HepG2 (cell line): ENCODE measurements around the gene RAPH1. TPM values are rescaled to one million over a fixed set of nuclear protein-coding genes. Genes with fewer than 3 reads are reported as not detected.
A peak's percentile ranks its signal among the peaks of the same experiment; 100 is the strongest.

Source experiments
- HDAC1 ChIP-seq: sonication (generic); formaldehyde crosslinking; IDR thresholded peaks from 2 replicates; pipeline ENCODE4 v1.5.1; 2020; ENCODE audit warnings: mild to moderate bottlenecking, missing genetic modification reagents
- HMGA1 ChIP-seq: sonication (generic); formaldehyde crosslinking; conservative IDR thresholded peaks from 2 replicates; pipeline ENCODE4 v1.4.0; 2020; ENCODE audit warnings: missing genetic modification reagents
- JUN ChIP-seq: sonication (generic); formaldehyde crosslinking; IDR thresholded peaks from 2 replicates; pipeline ENCODE4 v1.4.0; 2020; ENCODE audit warnings: mild to moderate bottlenecking, missing genetic modification reagents
- LBX2 ChIP-seq: sonication (generic); formaldehyde crosslinking; IDR thresholded peaks from 2 replicates; pipeline ENCODE4 v1.5.0; 2020; ENCODE audit warnings: missing genetic modification reagents, mild to moderate bottlenecking, borderline replicate concordance
- LCORL ChIP-seq, 2 experiments: fragments of 450-650 bp in 1 of 2; sonication (generic) in 1 of 2; formaldehyde crosslinking in 1 of 2; IDR thresholded peaks; 2 replicates each; pipeline versions ENCODE4 v1.5.0 to v1.6.1; 2017 to 2020; ENCODE audit warnings: antibody characterized with exemption in 1 of 2, missing genetic modification reagents in 1 of 2
- NFIC ChIP-seq: IDR thresholded peaks from 2 replicates; pipeline ENCODE4 v1.6.1; 2012; ENCODE audit warnings: mild to moderate bottlenecking, low read length, inconsistent platforms
- PHF21A ChIP-seq: sonication (generic); formaldehyde crosslinking; IDR thresholded peaks from 2 replicates; pipeline ENCODE4 v1.5.0; 2020; ENCODE audit warnings: mild to moderate bottlenecking, missing genetic modification reagents
- PLSCR1 ChIP-seq: sonication (generic); formaldehyde crosslinking; IDR thresholded peaks from 2 replicates; pipeline ENCODE4 v1.5.0; 2020; ENCODE audit warnings: missing genetic modification reagents, mild to moderate bottlenecking, borderline replicate concordance
- PREB ChIP-seq: sonication (generic); formaldehyde crosslinking; IDR thresholded peaks from 2 replicates; pipeline ENCODE4 v1.4.0; 2020; ENCODE audit warnings: missing genetic modification reagents
- SALL2 ChIP-seq: sonication (generic); formaldehyde crosslinking; IDR thresholded peaks from 2 replicates; pipeline ENCODE4 v1.8.1; 2023; ENCODE audit warnings: mild to moderate bottlenecking, missing genetic modification reagents, inconsistent platforms
- TOPORS ChIP-seq: sonication (generic); formaldehyde crosslinking; IDR thresholded peaks from 2 replicates; pipeline ENCODE4 v1.8.0; 2023; ENCODE audit warnings: mild to moderate bottlenecking, missing genetic modification reagents
- ZNF589 ChIP-seq: sonication (generic); formaldehyde crosslinking; conservative IDR thresholded peaks from 2 replicates; pipeline ENCODE4 v1.8.0; 2022; ENCODE audit warnings: mild to moderate bottlenecking, moderate library complexity, missing genetic modification reagents
- ZNF709 ChIP-seq: sonication (generic); formaldehyde crosslinking; IDR thresholded peaks from 2 replicates; pipeline ENCODE4 v1.5.0; 2020; ENCODE audit warnings: mild to moderate bottlenecking, missing genetic modification reagents
- ZNF720 ChIP-seq: sonication (generic); formaldehyde crosslinking; IDR thresholded peaks from 2 replicates; pipeline ENCODE4 v1.4.0; 2020; ENCODE audit warnings: missing genetic modification reagents
- ZSCAN30 ChIP-seq: sonication (generic); formaldehyde crosslinking; IDR thresholded peaks from 2 replicates; pipeline ENCODE4 v1.5.0; 2020; ENCODE audit warnings: mild to moderate bottlenecking, missing genetic modification reagents
- polyA plus RNA-seq, 8 experiments: library from polyadenylated mRNA; depleted of rRNA in 3 of 8; stranded (reverse) in 7 of 8; unstranded in 1 of 8; fragments of >200 nt; fragmentation: Illumina TruSeq in 4 of 8; extraction: Trizol in 4 of 8; gene quantifications; 2 replicates each; pipeline versions ENCODE4 v1.2.1 to v1.2.3, GENCODE V29; 2011 to 2016; ENCODE audit warnings: low read depth in 4 of 8, missing spikeins in 1 of 8, mixed read lengths in 1 of 8; ENCODE audit not compliant: insufficient read depth in 1 of 8
- total RNA-seq, 5 experiments: library from RNA; depleted of rRNA; stranded (reverse); fragments of >200 nt; fragmentation: Illumina TruSeq; extraction: Trizol; gene quantifications; 2 replicates each; pipeline ENCODE4 v1.2.3, GENCODE V29; 2016; ENCODE audit warnings: low read depth in 1 of 5
- TF ChIP-seq, protein P1 (sequence below): sonication (generic); formaldehyde crosslinking; IDR thresholded peaks from 2 replicates; pipeline ENCODE4 v1.4.0; 2020; ENCODE audit warnings: missing genetic modification reagents, mild to moderate bottlenecking, borderline replicate concordance
- TF ChIP-seq, protein P2 (sequence below): sonication (generic); formaldehyde crosslinking; IDR thresholded peaks from 2 replicates; pipeline ENCODE4 v1.5.0; 2020; ENCODE audit warnings: missing genetic modification reagents, mild to moderate bottlenecking, borderline replicate concordance
- TF ChIP-seq, protein P3 (sequence below): sonication (generic); formaldehyde crosslinking; IDR thresholded peaks from 2 replicates; pipeline ENCODE4 v1.9.0; 2021; ENCODE audit warnings: missing genetic modification reagents, borderline replicate concordance

Gene RAPH1
- total and polyA plus RNA-seq, 2 of the 13 experiments (the other 11 are each of a cell fraction or from before 2014, with no cell fraction given), result 5.3 to 6.7 TPM

DNA sequence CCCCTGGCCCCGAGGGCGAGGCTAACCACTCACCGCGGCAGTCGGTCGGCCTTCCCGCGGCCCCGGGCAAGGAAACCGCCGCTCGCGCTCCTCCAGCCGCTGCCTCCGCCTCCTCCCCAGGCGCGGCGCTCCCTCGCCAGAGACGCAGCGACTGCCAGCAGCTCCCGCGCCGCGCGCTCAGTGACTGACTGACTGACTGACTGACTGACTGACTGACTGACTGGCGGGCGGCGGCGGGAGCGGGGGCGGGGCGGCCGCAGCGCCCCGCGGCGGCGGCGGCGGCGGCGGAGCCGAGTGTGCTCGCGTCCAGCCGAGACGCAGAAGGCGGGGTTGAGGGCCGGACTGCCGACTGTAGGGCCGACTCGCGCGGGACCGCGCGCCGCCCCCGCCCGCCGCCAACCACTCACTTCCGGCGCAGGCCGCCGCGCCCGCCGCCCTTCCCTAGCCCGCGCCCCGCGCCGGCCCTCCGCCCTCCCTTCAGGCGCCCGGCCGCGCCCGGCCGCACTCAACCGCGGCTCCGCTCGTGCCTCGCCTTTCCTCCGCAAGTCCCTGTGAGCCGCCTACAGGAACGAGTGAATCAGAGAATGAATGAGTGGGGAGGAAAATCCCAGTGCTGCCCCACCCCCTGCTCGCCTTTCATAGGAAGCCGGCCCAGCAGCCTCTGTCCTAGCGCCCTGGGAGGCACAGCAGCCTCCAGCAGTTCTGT is at the start of gene RAPH1 (continued):
- no peak for TF ChIP-seq ZSCAN30 (CRISPR knock-in tag)
- no peak for TF ChIP-seq PLSCR1 (CRISPR knock-in tag)
- no peak for TF ChIP-seq ZNF589 (CRISPR knock-in tag)
- TF ChIP-seq, protein P1, sequence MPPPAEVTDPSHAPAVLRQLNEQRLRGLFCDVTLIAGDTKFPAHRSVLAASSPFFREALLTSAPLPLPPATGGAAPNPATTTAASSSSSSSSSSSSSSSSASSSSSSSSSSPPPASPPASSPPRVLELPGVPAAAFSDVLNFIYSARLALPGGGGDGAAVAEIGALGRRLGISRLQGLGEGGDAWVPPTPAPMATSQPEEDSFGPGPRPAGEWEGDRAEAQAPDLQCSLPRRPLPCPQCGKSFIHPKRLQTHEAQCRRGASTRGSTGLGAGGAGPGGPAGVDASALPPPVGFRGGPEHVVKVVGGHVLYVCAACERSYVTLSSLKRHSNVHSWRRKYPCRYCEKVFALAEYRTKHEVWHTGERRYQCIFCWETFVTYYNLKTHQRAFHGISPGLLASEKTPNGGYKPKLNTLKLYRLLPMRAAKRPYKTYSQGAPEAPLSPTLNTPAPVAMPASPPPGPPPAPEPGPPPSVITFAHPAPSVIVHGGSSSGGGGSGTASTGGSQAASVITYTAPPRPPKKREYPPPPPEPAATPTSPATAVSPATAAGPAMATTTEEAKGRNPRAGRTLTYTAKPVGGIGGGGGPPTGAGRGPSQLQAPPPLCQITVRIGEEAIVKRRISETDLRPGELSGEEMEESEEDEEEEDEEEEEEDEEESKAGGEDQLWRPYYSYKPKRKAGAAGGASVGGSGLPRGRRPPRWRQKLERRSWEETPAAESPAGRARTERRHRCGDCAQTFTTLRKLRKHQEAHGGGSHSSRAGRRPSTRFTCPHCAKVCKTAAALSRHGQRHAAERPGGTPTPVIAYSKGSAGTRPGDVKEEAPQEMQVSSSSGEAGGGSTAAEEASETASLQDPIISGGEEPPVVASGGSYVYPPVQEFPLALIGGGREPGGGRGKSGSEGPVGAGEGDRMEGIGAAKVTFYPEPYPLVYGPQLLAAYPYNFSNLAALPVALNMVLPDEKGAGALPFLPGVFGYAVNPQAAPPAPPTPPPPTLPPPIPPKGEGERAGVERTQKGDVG (CRISPR knock-in tag), result no peak
- peak; percentile 18; the same call in 1 of the 2 replicates for TF ChIP-seq HDAC1 (CRISPR knock-in tag)
- TF ChIP-seq JUN, result no peak
- no peak for TF ChIP-seq ZNF720 (CRISPR knock-in tag)
- TF ChIP-seq PREB (CRISPR knock-in tag), result no peak
- TF ChIP-seq PHF21A, result no peak; the same call in 1 of the 2 replicates
- peak; percentile 94 for TF ChIP-seq ZNF709 (CRISPR knock-in tag)
- 0 out of 2 replicates have a peak, but pooled peaks have one; percentile 45 for TF ChIP-seq SALL2
- TF ChIP-seq, protein P2, sequence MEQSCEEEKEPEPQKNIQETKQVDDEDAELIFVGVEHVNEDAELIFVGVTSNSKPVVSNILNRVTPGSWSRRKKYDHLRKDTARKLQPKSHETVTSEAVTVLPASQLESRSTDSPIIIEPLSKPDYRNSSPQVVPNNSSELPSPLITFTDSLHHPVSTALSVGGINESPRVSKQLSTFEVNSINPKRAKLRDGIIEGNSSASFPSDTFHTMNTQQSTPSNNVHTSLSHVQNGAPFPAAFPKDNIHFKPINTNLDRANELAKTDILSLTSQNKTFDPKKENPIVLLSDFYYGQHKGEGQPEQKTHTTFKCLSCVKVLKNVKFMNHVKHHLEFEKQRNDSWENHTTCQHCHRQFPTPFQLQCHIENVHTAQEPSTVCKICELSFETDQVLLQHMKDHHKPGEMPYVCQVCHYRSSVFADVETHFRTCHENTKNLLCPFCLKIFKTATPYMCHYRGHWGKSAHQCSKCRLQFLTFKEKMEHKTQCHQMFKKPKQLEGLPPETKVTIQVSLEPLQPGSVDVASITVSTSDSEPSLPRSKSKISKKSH (CRISPR knock-in tag), result no peak; the same call in 1 of the 2 replicates
- no peak for TF ChIP-seq NFIC
- no peak for TF ChIP-seq LCORL (IDR thresholded peaks at IDR 0.05)
- TF ChIP-seq LCORL (CRISPR knock-in tag; IDR thresholded peaks at IDR 0.05), result 0 out of 2 replicates have a peak, but pooled peaks have one; percentile 12
- TF ChIP-seq LBX2, result 0 out of 2 replicates have a peak, but pooled peaks have one; percentile 59
- TF ChIP-seq TOPORS (CRISPR knock-in tag), result peak; percentile 74; the same call in 1 of the 2 replicates
- TF ChIP-seq, protein P3, sequence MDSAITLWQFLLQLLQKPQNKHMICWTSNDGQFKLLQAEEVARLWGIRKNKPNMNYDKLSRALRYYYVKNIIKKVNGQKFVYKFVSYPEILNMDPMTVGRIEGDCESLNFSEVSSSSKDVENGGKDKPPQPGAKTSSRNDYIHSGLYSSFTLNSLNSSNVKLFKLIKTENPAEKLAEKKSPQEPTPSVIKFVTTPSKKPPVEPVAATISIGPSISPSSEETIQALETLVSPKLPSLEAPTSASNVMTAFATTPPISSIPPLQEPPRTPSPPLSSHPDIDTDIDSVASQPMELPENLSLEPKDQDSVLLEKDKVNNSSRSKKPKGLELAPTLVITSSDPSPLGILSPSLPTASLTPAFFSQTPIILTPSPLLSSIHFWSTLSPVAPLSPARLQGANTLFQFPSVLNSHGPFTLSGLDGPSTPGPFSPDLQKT (CRISPR knock-in tag), result no peak
- TF ChIP-seq HMGA1, result no peak
